ENCODE measurements around the gene POLN. TPM values are rescaled to one million over a fixed set of nuclear protein-coding genes. Genes with fewer than 3 reads are reported as not detected.

The POLN gene
- total RNA-seq, 1 experiment from 2014 or later = not detected

DNA sequence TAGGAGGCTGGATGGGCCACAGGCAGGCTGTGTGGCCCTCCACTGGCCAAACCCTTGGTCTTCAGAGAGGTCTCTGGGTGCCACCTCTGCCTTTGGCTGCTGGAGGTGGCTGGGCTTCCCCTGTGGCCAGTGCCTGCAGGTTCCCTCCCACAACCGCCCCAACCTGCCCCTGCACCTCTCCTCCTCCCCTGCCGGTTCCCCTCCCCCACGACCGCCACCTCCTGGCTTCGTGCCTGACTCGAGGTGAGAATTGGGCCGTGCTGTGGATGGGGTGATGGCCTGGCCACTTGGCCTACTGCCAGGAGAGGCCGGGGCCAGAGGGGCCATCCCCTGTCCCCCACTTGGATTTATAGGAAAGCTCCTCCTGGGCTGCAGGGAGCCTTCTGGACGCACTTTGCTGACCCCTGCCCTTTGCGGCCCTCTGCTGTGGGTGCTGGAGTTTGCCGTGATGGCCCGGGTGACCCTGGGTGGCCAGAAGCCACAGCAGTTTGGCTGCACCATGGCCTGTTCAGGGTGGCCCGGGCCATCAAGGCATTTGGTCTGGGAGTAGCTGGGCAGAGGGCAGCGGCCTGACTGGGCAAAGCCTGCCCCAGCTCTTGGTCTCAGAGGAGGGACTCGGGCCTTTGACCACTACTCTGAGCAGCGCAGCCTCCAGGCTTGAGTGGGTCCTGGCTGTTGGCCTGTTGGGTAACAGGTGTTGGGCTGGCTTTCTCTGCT, 179.0 kb downstream of the POLN start:
- Histone ChIP-seq H3K27me3 (no peaks in the 10 kb centered on the region), H3K4me3 (no peak overlapping the region), H3K36me3 (no peaks in the 10 kb centered on the region), H3K9me3 (no peaks in the 10 kb centered on the region)
- no peak for DNase-seq

DNA sequence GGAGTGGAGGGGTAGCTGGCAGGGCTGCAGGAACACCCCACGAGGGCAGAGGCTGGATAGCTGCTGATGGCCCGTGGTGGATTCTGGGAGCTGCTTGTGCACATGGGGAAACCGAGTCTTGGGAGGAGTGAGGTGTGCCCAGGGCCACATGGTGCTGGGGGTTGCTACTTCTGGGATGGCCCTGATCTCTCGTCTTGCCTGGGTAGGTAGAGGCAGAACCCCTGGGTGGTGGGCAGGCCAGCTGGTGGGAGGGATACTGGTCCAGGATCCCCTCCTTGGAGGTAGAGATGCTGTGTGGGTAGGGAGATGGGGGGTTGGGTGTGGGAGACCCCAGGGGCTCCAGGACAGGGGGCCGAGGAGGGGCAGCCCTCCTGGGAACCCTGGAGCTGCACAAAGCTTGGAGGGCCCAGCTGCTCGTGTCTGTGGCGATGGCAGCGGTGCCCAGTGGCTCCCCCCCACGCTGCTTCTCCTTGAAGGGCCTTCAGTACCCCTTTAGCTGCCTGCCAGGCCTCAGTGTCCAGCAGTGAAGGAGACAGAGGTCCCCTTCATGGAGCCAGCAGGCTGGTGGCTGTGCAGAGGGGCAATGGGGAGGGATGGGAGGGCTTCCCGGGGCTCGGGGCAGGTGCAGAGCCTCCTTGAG, 179.6 kb downstream of the POLN start:
- no peak for DNase-seq
- Histone ChIP-seq H3K9me3 (no peaks in the 10 kb centered on the region), H3K4me3 (no peak overlapping the region), H3K27me3 (no peaks in the 10 kb centered on the region), H3K36me3 (no peaks in the 10 kb centered on the region)

DNA sequence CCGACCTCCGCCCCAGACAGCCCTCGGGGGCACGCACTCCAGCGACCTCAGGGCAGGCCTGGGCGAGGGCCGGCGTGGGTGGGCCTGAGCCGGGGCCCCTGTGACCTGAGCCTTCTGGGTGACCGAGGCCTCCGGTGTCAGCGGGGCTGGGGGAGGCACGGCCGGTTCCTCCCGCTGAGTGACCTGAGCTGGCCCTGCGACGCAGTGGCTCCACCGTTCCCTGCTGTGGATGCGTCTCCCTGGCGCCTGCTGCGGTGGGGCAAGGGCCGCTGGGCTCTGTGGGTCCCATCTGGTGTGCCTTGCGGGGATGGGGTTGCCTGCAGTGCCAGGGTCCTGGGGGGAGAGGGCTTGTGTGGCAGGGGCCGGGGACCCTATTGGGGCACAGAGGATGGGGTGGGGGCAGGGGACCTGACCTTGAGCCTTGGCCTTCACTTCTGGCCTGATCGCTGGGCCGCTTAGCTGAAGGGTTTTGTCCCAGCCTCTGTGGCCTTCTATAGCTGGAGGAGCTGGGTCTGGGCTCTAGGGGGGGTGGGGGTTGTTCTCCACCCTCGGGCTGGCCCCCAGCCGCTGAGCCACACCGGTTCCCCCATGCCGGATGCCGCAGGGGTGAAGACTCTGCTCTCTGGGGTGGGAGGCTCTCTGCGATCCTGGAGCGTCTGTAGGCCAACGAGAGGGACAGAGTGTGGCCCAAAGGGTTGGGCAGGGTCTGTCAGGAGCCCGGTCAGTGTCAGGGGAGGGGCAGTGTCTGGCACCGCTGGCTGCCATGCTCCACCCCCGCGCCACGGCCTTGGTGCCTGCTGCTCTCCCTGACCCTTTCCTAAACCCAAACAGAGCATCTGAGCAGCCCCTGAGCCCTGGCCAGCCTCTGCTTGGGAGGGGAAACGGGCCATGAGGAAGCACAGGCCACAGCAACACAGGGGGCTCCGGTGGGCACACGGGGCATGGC, 180.5 kb downstream of the POLN start:
- no peaks in the 10 kb centered on the region for H3K27me3 ChIP-seq
- no peak for DNase-seq
- no peaks in the 10 kb centered on the region for H3K36me3 ChIP-seq
- no peaks in the 10 kb centered on the region for H3K9me3 ChIP-seq
- H3K4me3 ChIP-seq = no peak overlapping the region

GRCh38 chr4:2060611-2061185, 181.2 kb downstream of the POLN start:
- Histone ChIP-seq H3K27me3 (no peaks in the 10 kb centered on the region), H3K9me3 (no peaks in the 10 kb centered on the region), H3K4me3 (no peak overlapping the region), H3K36me3 (no peaks in the 10 kb centered on the region)
- DNase-seq = no peak

GRCh38 chr4:2059726-2060602, 182.0 kb downstream of the POLN start:
- peak; percentile 34 for DNase-seq
- Histone ChIP-seq H3K4me3 (peak overlapping the region; percentile 20; the same call in 1 of the 2 replicates), H3K9me3 (no peaks in the 10 kb centered on the region), H3K36me3 (no peaks in the 10 kb centered on the region), H3K27me3 (no peaks in the 10 kb centered on the region)

- no peaks in the 10 kb centered on the region for H3K27me3 ChIP-seq
- peak; percentile 65 for DNase-seq
- peak within 1 kb of the TSS; percentile 32; the same call in 1 of the 2 replicates for H3K4me3 ChIP-seq
- no peaks in the 10 kb centered on the region for H3K9me3 ChIP-seq
- no peaks in the 10 kb centered on the region for H3K36me3 ChIP-seq
Observed at GRCh38 chr4:2059046-2059725, 182.7 kb downstream of the POLN start, which contains the start of gene NAT8L. Gene NAT8L, plus strand, starts transcription at chr4:2059327. Its CDS starts 185 bp downstream, at chr4:2059512.

- Histone ChIP-seq H3K27me3 (no peaks in the 10 kb centered on the region), H3K4me3 (peak overlapping the region; percentile 32; the same call in 1 of the 2 replicates), H3K9me3 (no peaks in the 10 kb centered on the region), H3K36me3 (no peaks in the 10 kb centered on the region)
- DNase-seq = peak; percentile 29
Observed at GRCh38 chr4:2058264-2059045, 183.5 kb downstream of the POLN start.

DNA sequence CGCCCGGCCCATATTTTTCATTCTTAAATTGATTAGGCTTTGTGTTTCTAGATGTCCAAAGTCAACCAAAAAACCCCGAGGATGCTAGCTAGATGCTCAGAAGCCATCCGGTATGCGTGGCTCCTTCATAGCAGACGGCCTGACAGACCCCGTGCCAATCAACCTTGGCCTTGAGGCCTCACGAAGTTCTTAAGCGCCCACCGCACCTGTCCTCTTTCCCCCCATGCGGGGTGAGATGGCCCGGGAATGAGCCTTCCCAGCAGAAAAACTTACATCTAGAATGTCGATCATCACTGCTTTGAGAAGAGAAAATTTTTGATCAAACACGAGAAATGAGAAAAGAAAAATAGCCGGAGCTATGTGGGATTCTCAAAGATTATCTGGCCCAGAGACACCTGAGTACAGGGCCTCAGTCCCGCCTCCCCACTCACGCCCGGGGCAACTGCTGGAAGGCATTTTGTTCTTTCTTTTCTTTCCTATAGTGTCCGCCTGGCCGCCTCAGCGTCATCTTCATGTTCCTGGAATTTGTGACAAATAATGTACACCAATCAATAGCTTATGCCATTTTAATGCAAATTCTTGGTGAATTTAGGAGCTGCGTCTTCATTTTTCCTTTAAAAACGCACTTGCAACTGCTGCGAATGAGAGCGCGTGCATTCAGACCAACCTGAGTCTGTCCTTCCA, 184.4 kb downstream of the POLN start:
- no peaks in the 10 kb centered on the region for H3K36me3 ChIP-seq
- no peaks in the 10 kb centered on the region for H3K27me3 ChIP-seq
- H3K4me3 ChIP-seq = no peak overlapping the region
- H3K9me3 ChIP-seq = no peaks in the 10 kb centered on the region
- DNase-seq = no peak

DNA sequence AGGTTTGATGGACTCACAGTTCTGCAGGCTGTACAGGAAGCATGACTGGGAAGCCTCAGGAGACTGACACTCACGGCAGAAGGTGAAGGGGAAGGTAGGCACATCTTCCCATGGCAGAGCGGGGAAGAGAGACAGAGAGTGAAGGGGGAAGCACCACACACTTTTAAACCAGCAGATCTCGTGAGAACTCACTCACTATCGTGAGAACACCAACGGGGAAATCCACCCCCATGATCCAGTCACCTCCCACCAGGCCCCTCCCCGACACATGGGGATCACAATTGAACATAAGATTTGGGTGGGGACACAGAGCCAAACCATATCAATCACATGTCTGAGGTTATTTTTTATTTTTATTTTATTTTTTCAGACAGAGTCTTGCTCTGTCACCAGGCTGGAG, 187.7 kb downstream of the POLN start:
- Histone ChIP-seq H3K36me3 (no peaks in the 10 kb centered on the region), H3K27me3 (no peaks in the 10 kb centered on the region), H3K9me3 (no peaks in the 10 kb centered on the region), H3K4me3 (no peak overlapping the region)
- no peak for DNase-seq

- Histone ChIP-seq H3K9me3 (no peaks in the 10 kb centered on the region), H3K4me3 (no peak overlapping the region), H3K36me3 (no peaks in the 10 kb centered on the region), H3K27me3 (no peaks in the 10 kb centered on the region)
- DNase-seq = no peak
Observed at GRCh38 chr4:2051086-2051485, 190.8 kb downstream of the POLN start.

DNA sequence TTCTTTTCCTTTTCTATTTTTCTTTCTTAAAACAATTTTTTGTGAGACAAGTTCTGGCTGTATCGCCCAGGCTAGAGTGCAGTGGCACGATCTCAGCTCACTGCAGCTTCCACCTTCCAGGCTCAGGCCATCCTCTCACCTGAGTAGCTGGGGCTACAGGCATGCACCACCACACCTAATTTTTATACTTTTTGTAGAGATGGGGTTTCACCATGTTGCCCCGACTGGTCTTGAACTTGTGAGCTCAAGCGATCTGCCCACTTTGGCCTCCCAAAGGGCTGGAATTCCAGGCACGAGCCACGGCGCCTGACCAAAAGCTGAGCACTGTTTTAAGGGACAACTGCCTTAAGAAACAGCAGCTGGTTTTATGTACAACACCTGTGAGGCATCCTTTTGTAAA, 192.1 kb downstream of the POLN start:
- Histone ChIP-seq H3K27me3 (no peaks in the 10 kb centered on the region), H3K36me3 (no peaks in the 10 kb centered on the region), H3K9me3 (no peaks in the 10 kb centered on the region), H3K4me3 (no peak overlapping the region)
- DNase-seq = no peak

DNA sequence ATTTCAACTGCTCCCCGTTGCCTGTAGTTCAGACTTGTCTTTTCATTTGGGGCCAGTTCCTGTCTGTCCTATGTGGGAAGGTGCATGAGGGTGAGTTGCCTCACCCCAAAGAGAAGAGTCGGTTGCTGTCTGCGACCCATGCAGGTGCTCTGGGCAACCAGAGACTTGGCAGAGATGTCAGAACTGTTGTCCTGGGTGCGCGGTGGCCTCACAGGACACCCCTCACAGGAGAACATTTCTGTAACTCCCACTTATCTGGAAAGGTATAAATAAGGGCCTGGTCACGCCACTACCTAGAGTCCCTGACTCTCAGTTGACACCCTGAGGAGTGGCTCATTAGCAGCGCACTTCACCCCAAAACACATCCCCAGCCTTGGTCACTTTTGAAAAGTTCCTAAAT, 192.5 kb downstream of the POLN start:
- Histone ChIP-seq H3K27me3 (no peaks in the 10 kb centered on the region), H3K4me3 (no peak overlapping the region), H3K9me3 (no peaks in the 10 kb centered on the region), H3K36me3 (no peaks in the 10 kb centered on the region)
- DNase-seq = no peak

GRCh38 chr4:2048831-2049230, 193.1 kb downstream of the POLN start:
- Histone ChIP-seq H3K27me3 (no peaks in the 10 kb centered on the region), H3K9me3 (no peaks in the 10 kb centered on the region), H3K4me3 (no peak overlapping the region), H3K36me3 (no peaks in the 10 kb centered on the region)
- peak; percentile 71 for DNase-seq

GRCh38 chr4:2047781-2048581, 193.9 kb downstream of the POLN start:
- DNase-seq = no peak
- no peaks in the 10 kb centered on the region for H3K27me3 ChIP-seq
- H3K4me3 ChIP-seq = no peak overlapping the region
- H3K9me3 ChIP-seq = no peaks in the 10 kb centered on the region
- no peaks in the 10 kb centered on the region for H3K36me3 ChIP-seq
